NCI-H1694 treated with DMSO at 0.1 percent for 48 hours (cell line): ENCODE data around the gene VEGFC.

ENCODE experiments used
- DNase-seq: peaks from one replicate; lab custom pipeline; 2025; lab: John Stamatoyannopoulos, UW

VEGFC gene

GRCh38 chr4:176798540-176798939, 5.8 kb upstream of the VEGFC start:
- no peak for DNase-seq

- no peak for DNase-seq
Observed at GRCh38 chr4:176795441-176795840, 2.7 kb upstream of the VEGFC start.

DNA sequence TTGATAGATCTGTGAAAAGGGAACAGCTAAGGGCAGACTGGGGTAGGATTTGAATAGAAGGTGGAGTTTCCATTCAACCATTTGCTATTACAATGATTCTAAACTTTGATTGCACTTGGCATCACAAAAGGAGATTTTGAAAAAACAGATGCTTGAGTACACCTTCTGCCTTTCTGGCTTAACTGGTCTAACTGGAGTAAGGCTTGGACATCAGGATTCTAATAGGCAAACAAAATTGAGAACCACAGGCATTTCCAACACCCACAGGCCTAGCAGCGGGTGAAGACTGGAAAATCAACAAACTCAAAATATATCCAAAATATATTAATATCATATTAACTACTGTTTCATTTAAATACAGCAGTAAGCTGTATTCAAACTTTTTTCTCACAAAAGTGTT, 1.9 kb upstream of the VEGFC start:
- DNase-seq: no peak

DNA sequence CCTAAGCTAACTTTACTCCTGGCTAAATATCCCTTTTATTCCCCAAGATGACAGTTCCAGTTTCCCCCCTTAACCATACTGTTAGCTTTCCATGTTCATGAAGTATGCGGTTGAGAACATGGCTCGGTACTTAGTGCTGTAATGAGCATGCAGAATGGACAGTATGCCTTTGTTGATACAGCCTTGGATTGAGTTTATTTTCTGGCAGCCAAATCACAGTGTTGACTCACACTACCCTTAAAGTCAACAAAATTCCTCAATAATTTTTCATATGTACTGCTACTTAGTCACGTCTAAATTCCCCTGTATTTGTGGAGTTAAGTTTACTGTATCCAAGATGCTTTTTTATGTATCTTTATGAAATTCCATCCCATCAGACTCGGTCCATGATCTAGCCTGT, 1.4 kb upstream of the VEGFC start:
- no peak for DNase-seq

DNA sequence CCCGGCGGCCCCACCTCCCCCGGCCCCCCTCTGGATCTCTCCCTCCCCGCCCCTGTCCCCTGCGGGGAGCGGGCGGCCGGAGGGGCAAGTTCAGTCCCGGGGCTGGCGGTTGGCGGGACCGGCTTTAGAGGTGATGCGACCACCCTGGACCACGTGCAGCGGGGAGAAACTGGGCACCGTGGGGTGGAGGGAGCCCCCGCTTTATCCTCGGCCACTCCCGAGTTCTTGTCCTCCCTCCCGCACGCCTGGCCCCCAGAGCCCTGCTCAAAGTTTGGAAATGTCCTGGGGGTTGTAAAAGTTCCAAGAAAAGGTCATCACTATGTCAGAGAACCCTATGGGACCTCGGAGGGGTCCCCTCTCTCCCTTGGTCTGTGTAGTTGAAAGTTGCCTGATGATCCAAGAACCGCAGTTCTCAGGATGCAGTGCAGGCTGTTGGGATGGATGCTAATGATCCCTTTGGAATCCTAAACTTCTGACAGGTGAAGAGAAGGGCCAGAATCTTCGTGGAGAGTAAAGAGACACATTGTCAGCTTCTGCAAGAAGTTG, 411 bp upstream of the VEGFC start:
- DNase-seq: no peak

GRCh38 chr4:176791591-176792325, 964 bp downstream of the VEGFC start:
- no peak for DNase-seq

DNA sequence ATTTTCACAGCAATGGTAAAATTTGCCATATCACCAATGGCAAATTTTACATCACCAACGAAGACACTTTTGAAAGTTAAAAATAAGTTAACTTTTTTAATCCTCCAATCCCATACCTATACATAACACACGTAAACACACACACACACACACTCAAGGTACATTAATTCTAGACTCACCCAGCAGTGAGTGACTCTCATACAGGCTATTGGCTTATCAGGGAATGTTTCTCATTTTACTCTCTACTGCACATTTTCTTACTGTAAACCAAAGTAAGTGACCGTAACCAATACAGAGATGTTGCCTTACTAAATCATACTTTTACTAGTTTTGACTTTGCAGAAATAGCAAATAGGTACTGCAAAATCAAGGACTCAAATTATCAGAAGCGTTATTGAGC, 2.3 kb downstream of the VEGFC start:
- DNase-seq: no peak

DNA sequence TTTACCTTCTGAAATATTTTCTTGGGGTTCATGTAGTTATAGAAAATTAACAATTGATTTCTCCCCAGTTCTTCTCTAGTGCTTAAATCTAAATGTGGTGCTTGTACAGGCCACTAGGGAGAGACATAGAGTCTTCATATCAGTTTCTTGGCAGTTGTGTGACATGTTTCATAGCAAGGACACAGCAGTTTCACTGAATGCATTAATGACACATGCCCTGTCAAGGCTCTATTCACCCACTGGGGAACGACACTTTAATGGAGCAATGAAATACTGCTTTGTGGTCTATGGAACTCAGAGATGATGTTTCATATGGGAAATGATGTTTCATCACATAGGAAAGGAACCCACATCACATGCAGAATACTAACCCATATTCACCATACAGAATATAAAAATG, 2.8 kb downstream of the VEGFC start:
- no peak for DNase-seq

GRCh38 chr4:176788971-176789370, 3.8 kb downstream of the VEGFC start:
- no peak for DNase-seq

DNA sequence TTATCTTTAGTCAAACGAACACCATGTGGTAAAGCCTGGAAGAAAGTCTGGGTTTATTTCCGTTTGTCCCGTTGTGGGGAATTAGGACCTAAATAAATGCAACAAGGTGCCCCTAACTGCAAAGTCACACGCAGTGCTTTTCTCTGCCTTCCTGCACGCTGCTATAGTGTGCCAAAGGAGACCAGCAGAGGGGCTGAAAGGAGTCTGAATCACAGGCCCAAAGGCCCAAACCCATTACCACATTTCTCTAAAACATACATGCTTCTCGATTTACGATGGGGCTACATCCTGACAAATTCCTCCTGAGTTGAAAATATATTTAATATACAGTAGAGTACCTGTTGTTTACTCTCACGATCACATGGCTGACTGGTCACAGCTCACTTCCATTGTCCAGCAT, 4.5 kb downstream of the VEGFC start:
- DNase-seq: no peak

- no peak for DNase-seq
Observed at GRCh38 chr4:176784816-176785215, 7.9 kb downstream of the VEGFC start.

- DNase-seq: no peak
Observed at GRCh38 chr4:176782794-176783193, 9.9 kb downstream of the VEGFC start.

DNA sequence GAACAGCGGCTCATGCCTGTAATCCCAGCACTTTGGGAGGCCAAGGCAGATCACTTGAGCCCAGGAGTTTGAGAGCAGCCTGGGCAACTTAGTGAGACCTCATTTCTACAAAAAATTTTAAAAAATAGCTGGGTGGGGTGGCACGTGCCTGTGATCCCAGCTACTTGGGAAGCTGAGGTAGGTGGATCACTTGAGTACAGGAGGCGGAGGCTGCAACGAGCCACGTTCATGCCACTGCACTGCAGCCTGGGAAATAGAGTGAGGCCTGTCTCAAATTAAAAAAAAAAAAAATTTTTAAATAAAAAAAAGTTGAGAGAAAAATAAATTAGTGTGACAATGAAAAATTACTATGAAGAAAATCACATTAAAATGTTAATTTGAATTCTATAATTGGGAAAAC, 10.5 kb downstream of the VEGFC start:
- no peak for DNase-seq

DNA sequence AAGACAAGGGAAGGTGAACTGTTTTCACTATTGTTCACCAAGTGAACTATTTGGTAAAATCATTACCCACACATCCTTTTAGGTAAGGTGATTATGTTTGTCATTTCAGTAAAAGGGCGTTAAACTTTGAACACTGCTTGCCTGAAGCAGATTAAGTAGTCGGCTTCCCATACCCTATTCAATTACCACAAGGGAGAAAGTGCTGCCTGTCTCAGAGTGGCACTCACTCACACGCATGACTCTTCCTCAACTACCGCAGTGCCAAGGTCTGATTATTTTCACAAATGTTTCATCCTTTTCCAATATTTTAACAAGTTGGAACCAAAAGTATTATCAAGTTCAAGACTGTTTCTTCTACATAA, 11.0 kb downstream of the VEGFC start:
- DNase-seq: no peak

- DNase-seq: no peak
Observed at GRCh38 chr4:176780995-176781738, 11.6 kb downstream of the VEGFC start.

DNA sequence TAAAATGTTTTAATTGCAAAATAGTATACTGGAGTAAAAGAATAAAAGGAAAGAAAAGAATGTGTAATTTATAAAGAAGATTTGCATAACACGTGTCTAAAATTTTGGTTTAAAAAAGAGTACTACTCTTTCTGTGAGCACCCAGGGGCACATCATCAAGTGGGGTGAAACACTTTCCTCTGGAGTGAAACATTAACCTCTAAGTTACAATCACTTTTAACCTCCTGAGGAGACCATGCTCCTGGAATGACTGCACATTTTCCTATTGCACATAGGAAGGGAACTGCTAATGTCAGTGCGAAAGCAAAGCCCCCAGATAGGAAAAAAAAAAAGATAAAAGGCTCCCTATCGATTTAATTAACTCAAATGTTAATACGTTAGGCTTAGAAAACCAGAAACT, 13.3 kb downstream of the VEGFC start:
- DNase-seq: no peak

DNA sequence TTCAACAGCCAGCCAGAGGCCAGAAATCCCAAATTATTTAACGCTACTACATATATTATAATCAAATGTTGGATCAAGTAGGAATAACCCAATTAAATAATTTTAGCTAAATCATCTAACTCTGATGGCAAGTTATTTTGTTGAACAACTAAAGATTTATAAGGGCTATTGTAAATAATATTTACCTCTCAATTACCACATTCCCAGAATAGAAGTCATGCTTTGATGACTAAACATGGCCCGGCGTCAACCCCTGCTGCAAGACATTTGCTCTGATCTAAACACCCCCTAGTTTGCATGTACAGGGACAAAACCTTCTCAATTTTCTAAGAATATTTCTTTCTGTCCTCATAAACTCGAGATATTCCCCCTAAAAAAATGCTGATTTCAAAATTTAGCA, 14.2 kb downstream of the VEGFC start:
- DNase-seq: no peak

DNA sequence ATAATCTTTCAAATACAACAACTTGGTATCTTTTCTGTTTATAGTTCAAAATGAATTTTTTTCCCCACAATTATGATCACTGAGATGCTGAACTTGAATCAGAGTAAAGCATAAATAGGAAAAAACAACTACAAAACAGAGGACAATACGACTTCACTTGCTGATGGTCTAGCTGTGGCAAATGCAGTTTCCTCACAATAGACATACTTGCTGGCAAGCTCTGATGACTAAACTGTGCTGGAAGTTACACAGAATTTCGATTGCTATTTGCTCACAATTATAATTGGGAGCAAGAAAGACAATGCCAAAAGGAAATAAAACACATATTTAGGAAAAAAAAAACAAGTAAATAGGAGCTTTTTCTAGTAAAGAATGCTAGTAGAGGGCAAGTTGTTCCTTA, 14.7 kb downstream of the VEGFC start:
- no peak for DNase-seq

DNA sequence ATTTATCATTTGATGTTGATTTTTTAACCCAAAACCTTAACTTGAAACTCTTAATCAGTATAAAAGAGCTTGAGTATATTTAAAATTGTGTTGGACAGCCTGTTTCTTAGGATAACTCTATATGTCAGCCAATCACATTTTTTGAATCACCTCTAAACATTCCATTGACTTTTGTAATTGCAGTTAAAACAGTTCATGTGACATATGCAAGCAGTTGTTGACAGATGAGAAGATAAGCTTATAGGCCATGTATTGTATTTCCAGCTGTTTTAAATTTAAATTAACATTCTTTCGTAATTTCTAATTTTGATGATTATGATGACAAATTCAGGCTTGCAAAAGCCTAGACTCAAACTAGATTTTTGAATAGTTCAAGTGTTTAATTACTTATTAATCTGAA, 17.4 kb downstream of the VEGFC start:
- DNase-seq: no peak

DNA sequence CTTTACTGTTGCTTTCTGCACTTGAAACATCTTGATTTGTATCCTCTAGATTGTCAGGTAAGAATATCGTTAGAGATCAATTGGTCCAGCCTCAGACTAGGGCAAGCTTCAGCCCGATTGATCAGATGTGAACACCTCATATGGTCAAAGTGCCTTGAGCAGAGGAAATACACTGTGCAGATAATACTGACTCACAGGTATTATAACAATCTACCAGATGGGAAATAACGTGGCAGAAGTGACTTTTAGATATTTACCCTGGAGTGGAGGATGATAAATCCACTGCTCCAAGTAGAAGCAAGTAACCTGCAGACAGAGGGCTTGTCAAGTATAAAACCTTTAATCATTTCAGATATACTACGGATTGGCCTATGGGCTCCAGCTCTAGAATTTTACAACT, 17.9 kb downstream of the VEGFC start:
- DNase-seq: no peak

GRCh38 chr4:176769514-176769913, 23.2 kb downstream of the VEGFC start:
- DNase-seq: no peak

DNA sequence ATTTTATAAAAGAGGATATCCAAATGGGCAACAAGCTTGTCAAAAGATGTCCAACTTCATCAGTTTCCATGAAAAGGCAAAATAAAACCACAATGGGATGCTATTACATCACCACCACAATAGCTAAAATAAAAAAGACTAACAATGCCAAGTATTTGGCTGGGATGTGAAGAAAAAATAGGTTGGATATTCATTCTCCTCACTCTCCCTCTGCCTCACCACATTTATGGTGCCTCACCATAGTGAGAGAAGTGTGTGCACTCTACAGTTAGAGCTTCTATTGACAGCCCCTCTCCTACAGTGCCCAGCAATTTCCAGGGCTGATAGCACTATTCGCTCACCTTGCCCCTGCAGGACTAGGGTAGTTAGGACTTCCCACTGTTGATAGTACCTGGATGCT, 25.5 kb downstream of the VEGFC start:
- DNase-seq: no peak

DNA sequence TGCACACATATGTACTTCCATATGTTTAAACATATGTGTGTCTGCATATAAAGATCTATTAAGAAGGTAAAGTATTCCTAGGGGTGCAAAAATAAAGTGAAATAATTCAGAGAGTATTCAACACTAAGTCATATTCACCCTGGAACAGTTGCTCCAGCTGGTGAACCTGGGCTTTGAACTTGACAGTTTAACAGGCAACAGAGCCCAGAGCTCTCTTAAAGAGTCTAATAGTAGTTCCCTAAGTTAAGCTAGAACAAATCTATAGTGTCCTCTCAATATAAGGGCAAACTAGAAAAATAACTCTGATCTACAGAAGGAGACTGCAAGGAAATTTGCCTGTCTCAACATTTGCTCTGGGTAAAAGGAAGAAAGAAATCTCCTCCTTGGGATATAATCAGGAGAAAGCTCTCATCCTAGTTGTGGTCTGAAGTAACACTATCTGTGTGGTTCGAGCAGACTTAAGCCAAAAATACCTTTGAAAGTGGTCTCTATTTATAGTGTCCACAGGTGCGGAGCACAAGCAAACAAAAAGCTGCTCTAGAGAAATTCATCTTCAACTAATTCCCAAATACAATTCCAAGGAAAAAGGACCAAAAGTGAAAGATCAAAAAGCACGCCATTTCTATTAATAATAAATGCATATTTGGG, 29.9 kb downstream of the VEGFC start:
- no peak for DNase-seq
